Naive thymus-derived CD4-positive, alpha-beta T cell (primary cell): ENCODE measurements around the gene MAGI2. TPM values are rescaled to one million over a fixed set of nuclear protein-coding genes. Genes with fewer than 3 reads are reported as not detected.

Experiments used
- ATAC-seq: fragments of 150-1000 bp; cut with Tn5 transposase; 2 replicates; pipeline ENCODE4 v1.10.0; 2021; ENCODE audit warnings: mild to moderate bottlenecking, moderate library complexity
- CTCF ChIA-PET: fragments of 350-600 bp; sonication (Branson Sonifier 250); formaldehyde crosslinking; loops from one replicate; lab custom pipeline; 2021; ENCODE audit warnings: antibody characterized with exemption; lab: Charles Lee
- POLR2A ChIA-PET: fragments of 350-600 bp; sonication (Branson Sonifier 250); formaldehyde crosslinking; loops from one replicate; lab custom pipeline; 2021; ENCODE audit warnings: antibody characterized with exemption, inconsistent platforms; lab: Charles Lee
- DNase-seq, 9 donors: peaks; one replicate each; pipeline versions ENCODE4 v3.0.0 to v3.0.0-alpha.2; 2020 to 2022; ENCODE audit warnings: mixed read lengths in 1 of 9
- H3K27ac ChIP-seq: one replicate; pipeline ENCODE4 v1.7.0; 2013; ENCODE audit warnings: mild to moderate bottlenecking, low read depth, low read length, moderate library complexity
- H3K27me3 ChIP-seq, 2 donors: one replicate each; pipeline ENCODE4 v1.7.0; 2013; ENCODE audit warnings: low read length in 2 of 2, mild to moderate bottlenecking in 2 of 2, moderate library complexity in 2 of 2; ENCODE audit not compliant: control insufficient read depth in 2 of 2, insufficient read depth in 2 of 2
- H3K36me3 ChIP-seq, 3 experiments: 1 replicate in 2 of 3; 2 replicates in 1 of 3; pipeline ENCODE4 v1.7.0; 2013; ENCODE audit warnings: low read length in 3 of 3, mild to moderate bottlenecking in 3 of 3, moderate library complexity in 1 of 3; ENCODE audit not compliant: insufficient read depth in 3 of 3, control insufficient read depth in 2 of 3
- H3K4me1 ChIP-seq, 2 donors: one replicate each; pipeline ENCODE4 v1.7.0; 2013; ENCODE audit warnings: low read length in 2 of 2, mild to moderate bottlenecking in 2 of 2, moderate library complexity in 1 of 2; ENCODE audit not compliant: control insufficient read depth in 2 of 2, insufficient read depth in 2 of 2
- H3K4me3 ChIP-seq: 2 replicates; pipeline ENCODE4 v1.7.0; 2013; ENCODE audit warnings: mild to moderate bottlenecking, low read length
- H3K9me3 ChIP-seq, 3 experiments: 1 replicate in 2 of 3; 2 replicates in 1 of 3; pipeline ENCODE4 v1.7.0; 2013; ENCODE audit warnings: low read length in 3 of 3; ENCODE audit not compliant: control insufficient read depth in 2 of 3
- H3K27ac Mint-ChIP-seq, 9 donors: one replicate each; pipeline ENCODE4 v1.8.0; 2020 to 2022; ENCODE audit warnings: mixed read lengths in 9 of 9, mild to moderate bottlenecking in 8 of 9, moderate library complexity in 5 of 9, inconsistent platforms in 2 of 9
- H3K27me3 Mint-ChIP-seq, 5 donors: one replicate each; pipeline ENCODE4 v1.8.0; 2021 to 2022; ENCODE audit warnings: mixed read lengths in 5 of 5, mild to moderate bottlenecking in 1 of 5
- H3K36me3 Mint-ChIP-seq, 5 donors: one replicate each; pipeline ENCODE4 v1.8.0; 2020 to 2022; ENCODE audit warnings: mixed read lengths in 5 of 5, mild to moderate bottlenecking in 3 of 5, inconsistent platforms in 1 of 5
- H3K4me1 Mint-ChIP-seq, 7 donors: one replicate each; pipeline ENCODE4 v1.8.0; 2020 to 2022; ENCODE audit warnings: mixed read lengths in 7 of 7, mild to moderate bottlenecking in 3 of 7, inconsistent platforms in 1 of 7
- H3K4me3 Mint-ChIP-seq, 10 donors: one replicate each; pipeline ENCODE4 v1.8.0; 2020 to 2022; ENCODE audit warnings: mild to moderate bottlenecking in 10 of 10, mixed read lengths in 10 of 10, moderate library complexity in 6 of 10, inconsistent platforms in 2 of 10
- H3K9me3 Mint-ChIP-seq, 11 donors: one replicate each; pipeline ENCODE4 v1.8.0; 2020 to 2022; ENCODE audit warnings: mixed read lengths in 11 of 11, mild to moderate bottlenecking in 4 of 11, inconsistent platforms in 1 of 11, moderate library complexity in 1 of 11
- intact Hi-C, 2 donors: fragments of 100-400 bp; cut with micrococcal nuclease; formaldehyde crosslinking; loops; one replicate each; pipeline ENCODE4 v1.15.1; 2023
- polyA plus RNA-seq, 2 donors: library from polyadenylated mRNA; unstranded; fragments of 300-500 nt; fragmentation: Illumina TruSeq; gene quantifications; one replicate each; pipeline ENCODE4 v1.2.3, GENCODE V29; 2021
- total RNA-seq, 6 experiments: library from RNA in 5 of 6; stranded (reverse) in 5 of 6; gene quantifications; 1 replicate in 5 of 6; 2 replicates in 1 of 6; pipeline ENCODE4 v1.2.3 and lab custom pipeline; 2021 to 2026

MAGI2 gene
- total and polyA plus RNA-seq, 7 experiments from 2014 or later = 0.05 to 0.67 (median 0.15) TPM; not detected in 3

GRCh38 chr7:78215199-78215598, 1238.3 kb downstream of the MAGI2 start:
- Histone ChIP-seq H3K4me1 (no peaks in the 10 kb centered on the region), H3K4me3 (no peak overlapping the region), H3K27me3 (no peaks in the 10 kb centered on the region), H3K9me3 (no peaks in the 10 kb centered on the region), H3K27ac (no peak overlapping the region), H3K36me3 (no peaks in the 10 kb centered on the region)
- no peak for ATAC-seq
- no peak overlapping the region for H3K4me3 Mint-ChIP-seq
- H3K36me3 Mint-ChIP-seq = no peaks in the 10 kb centered on the region
- intact Hi-C loops = no loop called here
- peaks cover 0 to 6% (median 0%) of the 10 kb centered on the region in 11 donors for H3K9me3 Mint-ChIP-seq
- DNase-seq = no peak
- H3K27me3 Mint-ChIP-seq = peaks cover 0 to 28% (median 19%) of the 10 kb centered on the region in 5 donors
- H3K27ac Mint-ChIP-seq = no peak overlapping the region
- H3K4me1 Mint-ChIP-seq = no peaks in the 10 kb centered on the region
- ChIA-PET POLR2A (no interaction called here), CTCF (no interaction called here)

GRCh38 chr7:78213402-78213801, 1240.1 kb downstream of the MAGI2 start:
- Histone ChIP-seq H3K4me1 (no peaks in the 10 kb centered on the region), H3K27me3 (no peaks in the 10 kb centered on the region), H3K9me3 (no peaks in the 10 kb centered on the region), H3K27ac (no peak overlapping the region), H3K36me3 (no peaks in the 10 kb centered on the region), H3K4me3 (no peak overlapping the region)
- ChIA-PET CTCF (no interaction called here), POLR2A (no interaction called here)
- ATAC-seq = no peak
- Mint-ChIP-seq H3K4me3 (no peak overlapping the region), H3K36me3 (peaks cover 0 to 4% (median 0%) of the 10 kb centered on the region in 5 donors), H3K27ac (no peak overlapping the region), H3K4me1 (no peaks in the 10 kb centered on the region), H3K27me3 (peaks cover 0 to 19% (median 12%) of the 10 kb centered on the region in 5 donors), H3K9me3 (peaks cover 0 to 6% (median 0%) of the 10 kb centered on the region in 11 donors)
- intact Hi-C loops = no loop called here
- no peak for DNase-seq

- Histone ChIP-seq H3K27me3 (no peaks in the 10 kb centered on the region), H3K9me3 (no peaks in the 10 kb centered on the region), H3K27ac (no peak overlapping the region), H3K4me3 (no peak overlapping the region), H3K36me3 (no peaks in the 10 kb centered on the region), H3K4me1 (no peaks in the 10 kb centered on the region)
- DNase-seq (no peak), ATAC-seq (no peak)
- peaks cover 0 to 19% (median 12%) of the 10 kb centered on the region in 5 donors for H3K27me3 Mint-ChIP-seq
- intact Hi-C loops = no loop called here
- no peak overlapping the region for H3K27ac Mint-ChIP-seq
- no peak overlapping the region for H3K4me3 Mint-ChIP-seq
- H3K36me3 Mint-ChIP-seq = peaks cover 0 to 4% (median 0%) of the 10 kb centered on the region in 5 donors
- ChIA-PET POLR2A (no interaction called here), CTCF (interaction anchor here (0.5 kb wide), 1 partner anchor 559 kb away, joined by 3 read pairs; no protein-coding TSS in a partner anchor)
- H3K9me3 Mint-ChIP-seq = peaks cover 0 to 8% (median 0%) of the 10 kb centered on the region in 11 donors
- no peaks in the 10 kb centered on the region for H3K4me1 Mint-ChIP-seq
Observed at GRCh38 chr7:78212476-78213060, 1240.9 kb downstream of the MAGI2 start.

GRCh38 chr7:78207269-78207668, 1246.2 kb downstream of the MAGI2 start:
- H3K9me3 Mint-ChIP-seq = peaks cover 0 to 8% (median 0%) of the 10 kb centered on the region in 11 donors
- intact Hi-C loops = no loop called here
- ATAC-seq (no peak), DNase-seq (no peak)
- H3K27ac ChIP-seq = no peak overlapping the region
- no peaks in the 10 kb centered on the region for H3K9me3 ChIP-seq
- ChIA-PET CTCF (no interaction called here), POLR2A (no interaction called here)
- no peaks in the 10 kb centered on the region for H3K27me3 ChIP-seq
- no peak overlapping the region for H3K27ac Mint-ChIP-seq
- H3K4me1 ChIP-seq = no peaks in the 10 kb centered on the region
- peaks cover 0 to 4% (median 0%) of the 10 kb centered on the region in 5 donors for H3K36me3 Mint-ChIP-seq
- no peak overlapping the region for H3K4me3 Mint-ChIP-seq
- no peaks in the 10 kb centered on the region for H3K4me1 Mint-ChIP-seq
- H3K4me3 ChIP-seq = no peak overlapping the region
- no peaks in the 10 kb centered on the region for H3K36me3 ChIP-seq
- peaks cover 0 to 7% (median 0%) of the 10 kb centered on the region in 5 donors for H3K27me3 Mint-ChIP-seq

GRCh38 chr7:78206769-78207168, 1246.7 kb downstream of the MAGI2 start:
- ATAC-seq = no peak
- Mint-ChIP-seq H3K27ac (no peak overlapping the region), H3K4me3 (no peak overlapping the region), H3K36me3 (peaks cover 0 to 4% (median 0%) of the 10 kb centered on the region in 5 donors), H3K27me3 (peaks cover 0 to 7% (median 0%) of the 10 kb centered on the region in 5 donors), H3K9me3 (peaks cover 0 to 8% (median 0%) of the 10 kb centered on the region in 11 donors), H3K4me1 (no peaks in the 10 kb centered on the region)
- Histone ChIP-seq H3K36me3 (no peaks in the 10 kb centered on the region), H3K4me3 (no peak overlapping the region), H3K27me3 (no peaks in the 10 kb centered on the region), H3K9me3 (no peaks in the 10 kb centered on the region), H3K27ac (no peak overlapping the region), H3K4me1 (no peaks in the 10 kb centered on the region)
- no peak for DNase-seq
- ChIA-PET CTCF (no interaction called here), POLR2A (no interaction called here)
- intact Hi-C loops = no loop called here

- ChIA-PET POLR2A (no interaction called here), CTCF (no interaction called here)
- no peaks in the 10 kb centered on the region for H3K4me1 ChIP-seq
- Mint-ChIP-seq H3K9me3 (peaks cover 0 to 2% (median 0%) of the 10 kb centered on the region in 11 donors), H3K36me3 (no peaks in the 10 kb centered on the region), H3K4me1 (no peaks in the 10 kb centered on the region), H3K27ac (no peak overlapping the region), H3K4me3 (no peak overlapping the region), H3K27me3 (peaks cover 0 to 14% (median 0%) of the 10 kb centered on the region in 5 donors)
- intact Hi-C loops = no loop called here
- H3K9me3 ChIP-seq = no peaks in the 10 kb centered on the region
- ATAC-seq (no peak), DNase-seq (no peak)
- H3K27me3 ChIP-seq = peaks cover 0 to 4% of the 10 kb centered on the region in 2 donors
- H3K4me3 ChIP-seq = no peak overlapping the region
- no peak overlapping the region for H3K27ac ChIP-seq
- H3K36me3 ChIP-seq = no peaks in the 10 kb centered on the region
Observed at GRCh38 chr7:78203042-78203720, 1250.3 kb downstream of the MAGI2 start.
